NCI-H460 (cell line): ENCODE data around the gene TUSC7. TPM values are rescaled to one million over a fixed set of nuclear protein-coding genes. Genes with fewer than 3 reads are reported as not detected.

Source experiments
- DNase-seq: peaks from one replicate; pipeline ENCODE4 v3.0.0-alpha.2; 2016; ENCODE audit warnings: low read depth; ENCODE audit errors: extremely low read depth
- polyA plus RNA-seq: library from polyadenylated mRNA; depleted of rRNA; stranded (reverse); fragments of >200 nt; gene quantifications from 2 replicates; pipeline ENCODE4 v1.2.3, GENCODE V29; 2014; cell fraction: nucleus; rRNA removed
- total RNA-seq: library from RNA; depleted of rRNA; stranded (reverse); fragments of >200 nt; shearing (Covaris generic); gene quantifications from 2 replicates; pipeline ENCODE4 v1.2.3, GENCODE V29; 2014; rRNA removed

The TUSC7 gene
- total RNA-seq, result not detected in 2 replicates
- not detected in 2 replicates for polyA plus RNA-seq

DNA sequence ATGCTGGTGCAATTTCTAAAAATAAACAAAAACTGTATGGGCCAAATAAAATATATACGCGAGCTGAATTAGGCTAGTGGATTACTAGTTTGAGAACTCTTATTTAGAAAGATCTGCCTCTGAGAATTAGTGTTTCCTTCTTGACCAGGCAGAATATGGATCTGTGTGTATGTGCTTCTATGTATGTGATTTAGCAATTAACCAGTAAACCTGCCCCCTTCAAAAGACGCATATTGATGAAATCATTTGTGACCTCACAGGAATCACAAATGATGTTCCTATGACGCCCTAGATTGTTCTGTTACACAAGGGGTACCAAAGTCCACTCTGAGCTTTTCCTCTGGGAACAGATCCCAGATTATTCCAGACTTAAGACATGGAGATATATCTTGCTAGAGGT lies at the start of gene TUSC7:
Gene TUSC7, plus strand, starts transcription at position 301 of the 400 bp plus-strand sequence.
- no peak for DNase-seq

- DNase-seq, result no peak
Measured at GRCh38 chr3:116661196-116661595, 48.4 kb upstream of the TUSC7 start.

DNA sequence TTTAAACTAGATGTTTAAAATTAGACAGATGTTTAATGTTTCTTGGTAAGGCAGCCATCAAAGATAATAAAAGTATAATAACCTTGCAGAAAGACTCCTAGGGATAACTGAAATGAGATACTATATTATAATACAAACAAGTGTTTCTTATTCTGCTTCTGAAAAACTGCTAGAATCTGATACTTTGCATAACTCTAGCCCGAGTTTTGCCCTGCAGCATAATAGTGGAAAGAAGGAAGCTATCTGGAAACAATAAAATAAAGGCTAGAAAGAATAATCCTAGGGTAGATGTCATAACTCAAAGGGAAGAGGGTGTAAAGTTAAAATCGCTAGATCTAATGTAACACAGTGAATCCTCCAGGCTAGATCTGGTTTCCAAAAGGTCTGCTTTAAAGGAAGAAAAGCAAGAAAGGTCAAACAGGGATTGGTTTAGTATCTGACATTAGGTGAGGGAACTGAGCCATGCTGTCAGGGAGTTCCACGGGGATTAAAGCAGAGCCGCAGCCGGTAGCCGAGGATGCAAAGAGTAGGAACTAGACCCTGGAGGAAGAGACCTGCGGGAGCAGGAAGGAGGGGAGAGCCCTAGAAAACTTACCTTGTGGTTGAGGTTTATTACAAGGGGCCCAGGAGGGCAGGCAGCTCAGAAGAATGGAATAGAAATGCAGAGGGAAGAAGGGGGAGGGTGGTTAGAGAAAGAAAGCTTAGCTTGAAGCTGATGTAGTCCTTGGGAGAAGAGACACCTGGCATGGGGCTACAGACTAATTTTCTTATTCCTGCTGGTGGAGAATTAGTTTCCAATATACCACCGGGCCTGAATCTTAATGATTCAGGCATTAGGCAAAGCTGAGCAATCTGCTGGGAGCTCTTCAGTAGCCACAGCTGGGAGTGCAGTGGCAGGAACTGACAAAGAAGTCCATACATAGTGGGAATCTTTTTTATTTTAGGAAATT lies 46.1 kb upstream of the TUSC7 start:
- DNase-seq, result no peak

DNA sequence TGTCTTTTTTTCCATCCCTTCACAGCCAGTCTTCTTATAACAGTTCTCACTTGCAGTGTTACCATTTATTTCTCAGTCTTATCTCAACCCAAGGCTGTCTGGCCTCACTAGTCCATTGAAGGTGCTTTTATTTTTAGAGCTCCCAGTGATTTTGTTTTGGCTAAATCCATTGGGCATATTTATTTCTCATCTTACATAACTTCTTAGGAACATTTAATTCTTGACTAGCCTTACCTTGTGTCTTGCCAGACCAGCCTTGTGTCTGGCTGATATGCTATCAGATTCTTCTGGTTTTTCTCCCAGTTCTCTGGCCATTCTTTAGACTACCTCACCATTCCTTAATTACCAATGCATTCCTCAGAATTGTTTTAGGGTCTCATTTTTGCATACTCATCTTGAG lies 42.3 kb upstream of the TUSC7 start:
- DNase-seq, result no peak

DNA sequence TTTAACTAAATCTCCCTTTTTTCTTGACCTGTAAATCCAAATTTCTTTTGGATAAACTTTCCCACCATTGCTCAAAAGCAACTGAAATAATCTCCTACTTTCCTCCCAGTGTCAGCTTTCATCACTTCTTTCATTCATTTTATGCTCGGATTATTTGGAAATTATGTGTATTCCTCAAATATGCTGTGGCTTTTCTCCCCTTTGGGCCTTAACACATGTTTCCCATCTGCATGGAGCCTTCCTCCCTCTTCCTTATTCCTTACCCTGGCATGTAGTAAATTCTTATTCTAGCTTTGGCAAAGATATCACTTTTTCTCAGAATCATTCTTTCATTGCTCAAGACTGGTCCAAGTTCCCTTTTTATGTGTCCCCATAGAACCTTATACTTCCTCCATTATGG lies 41.8 kb upstream of the TUSC7 start:
- no peak for DNase-seq

- DNase-seq, result no peak
Measured at GRCh38 chr3:116669576-116669975, 40.0 kb upstream of the TUSC7 start.

- no peak for DNase-seq
Measured at GRCh38 chr3:116671151-116671550, 38.4 kb upstream of the TUSC7 start.

GRCh38 chr3:116678853-116679252 lies 30.7 kb upstream of the TUSC7 start:
- DNase-seq, result no peak

DNA sequence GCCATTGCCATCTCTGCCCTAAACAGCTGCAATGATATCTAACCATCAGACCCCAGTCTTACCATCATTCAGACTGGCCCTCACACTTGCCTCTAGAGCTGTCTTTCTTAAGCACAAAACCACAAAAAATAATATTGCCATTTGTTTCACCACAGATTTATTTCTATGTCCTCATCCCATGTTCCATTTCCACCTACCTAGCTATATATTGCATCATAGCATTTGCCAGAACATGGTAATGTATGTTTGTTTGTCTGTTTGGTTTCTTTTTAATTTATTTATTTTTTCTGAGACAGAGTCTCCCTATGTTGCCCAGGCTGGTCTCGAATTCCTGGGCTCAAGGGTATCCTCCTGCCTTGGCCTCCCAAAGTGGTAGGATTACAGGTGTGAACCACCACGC lies 18.5 kb upstream of the TUSC7 start:
- DNase-seq, result no peak

- DNase-seq, result no peak
Measured at GRCh38 chr3:116701070-116701469, 8.5 kb upstream of the TUSC7 start.

DNA sequence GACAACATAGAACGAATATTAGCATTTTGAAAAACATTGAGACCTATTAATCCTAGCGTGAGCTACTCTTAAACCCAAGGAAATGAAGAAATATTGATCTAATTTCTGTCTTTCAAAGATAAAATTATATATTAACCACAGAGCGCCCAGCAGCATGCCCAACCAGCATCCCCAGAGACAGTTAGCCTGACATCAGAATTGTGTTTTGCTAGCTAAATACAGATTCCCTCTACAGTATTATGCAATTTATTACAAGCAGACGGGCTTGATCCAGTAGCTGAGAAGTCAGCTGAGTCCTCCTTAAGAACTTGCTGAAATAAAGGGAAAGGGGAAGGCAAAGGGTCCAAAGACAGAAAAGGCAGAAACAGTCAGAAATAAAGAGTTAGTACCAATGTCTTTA lies 7.2 kb upstream of the TUSC7 start:
- DNase-seq, result no peak

DNA sequence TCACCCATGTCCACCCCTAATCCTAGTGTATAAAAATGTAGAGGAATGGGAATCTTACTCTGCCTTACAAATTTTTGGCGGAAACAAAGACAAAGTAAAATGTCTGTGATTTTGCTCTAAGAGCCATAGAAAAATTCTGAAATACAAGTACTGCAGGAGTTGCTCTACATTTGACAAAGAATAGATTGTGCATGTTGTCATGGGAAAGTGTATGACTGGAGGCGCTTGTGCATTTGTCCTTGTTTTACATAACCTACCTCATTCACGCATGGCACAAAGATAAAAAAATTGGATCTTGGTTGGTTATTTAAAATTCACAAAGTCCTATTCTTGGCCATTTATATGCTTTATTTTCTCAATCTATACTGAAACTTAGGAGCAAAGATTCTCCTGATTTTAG lies 2.0 kb upstream of the TUSC7 start:
- DNase-seq, result no peak

DNA sequence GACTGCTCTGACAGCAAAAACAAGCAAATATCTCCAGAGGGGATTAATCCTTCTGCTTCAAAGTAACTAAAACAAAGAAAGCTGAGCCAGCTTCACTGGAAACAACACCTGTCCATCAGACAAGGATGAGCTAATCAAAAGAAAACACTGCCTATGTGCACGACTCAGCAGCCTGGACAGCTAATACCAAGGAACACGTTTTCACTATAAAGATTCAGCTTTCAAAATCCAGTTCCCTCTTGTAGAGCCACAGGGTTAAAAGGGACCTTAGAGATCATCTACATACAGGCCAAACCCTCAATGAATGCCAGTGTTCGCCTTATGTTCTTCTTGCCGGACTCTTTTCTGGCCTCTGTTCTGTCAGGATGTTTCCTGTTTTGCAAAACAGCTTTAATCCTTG lies 6.9 kb downstream of the TUSC7 start:
- no peak for DNase-seq

DNA sequence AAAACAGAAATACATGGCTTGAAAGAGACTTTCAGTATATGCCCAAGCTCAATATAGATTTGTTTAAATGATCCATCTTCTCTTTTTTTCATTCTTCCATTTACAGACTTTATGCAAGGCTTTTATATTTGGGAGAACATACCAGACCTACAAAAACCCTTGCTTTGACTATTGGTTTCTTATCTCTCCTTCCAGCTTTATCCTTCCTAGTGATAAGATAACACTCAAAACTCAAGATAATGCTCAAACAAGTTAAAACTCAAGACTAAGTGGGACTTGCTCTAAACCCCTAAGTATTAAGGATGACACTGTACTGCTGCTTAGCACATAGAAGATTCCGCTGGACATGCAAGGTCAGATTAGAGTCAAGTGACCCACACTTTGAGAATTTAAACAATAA lies 8.0 kb downstream of the TUSC7 start:
- DNase-seq, result no peak

DNA sequence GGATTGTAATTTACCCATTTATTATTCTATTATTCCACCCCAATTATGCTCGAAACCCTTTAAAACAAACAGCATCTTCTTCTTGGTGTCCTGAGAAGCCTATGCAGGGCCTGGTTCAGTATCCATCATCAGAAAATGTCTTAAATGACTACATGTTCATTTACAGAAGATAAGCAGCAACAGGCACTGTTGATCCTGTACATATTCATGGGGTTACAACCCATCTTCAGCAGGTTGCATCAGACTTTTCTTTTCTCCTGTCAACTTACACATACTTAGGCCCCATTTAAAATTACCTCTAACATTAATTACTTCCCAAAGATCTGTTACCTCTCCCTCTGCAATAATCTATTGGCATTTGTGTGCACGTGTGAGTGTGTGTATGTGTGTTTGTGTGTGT lies 18.9 kb downstream of the TUSC7 start:
- no peak for DNase-seq

DNA sequence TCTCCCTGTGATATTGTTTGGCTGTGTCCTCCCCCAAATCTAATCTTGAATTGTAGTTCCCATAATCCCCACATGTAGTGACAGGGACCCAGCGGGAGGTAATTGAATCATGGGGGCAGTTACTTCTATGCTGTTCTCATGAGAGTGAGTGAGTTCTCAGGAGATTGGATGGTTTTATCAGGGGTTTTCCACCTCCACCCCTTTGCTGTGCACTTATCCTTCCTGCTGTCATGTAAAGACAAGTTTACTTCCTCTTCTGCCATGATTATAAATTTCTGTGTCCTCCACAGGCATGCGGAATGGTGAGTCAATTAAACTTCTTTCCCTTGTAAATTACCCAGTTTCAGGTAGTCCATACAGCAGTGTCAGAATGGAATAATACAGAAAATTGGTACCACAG lies 24.7 kb downstream of the TUSC7 start:
- DNase-seq, result no peak

DNA sequence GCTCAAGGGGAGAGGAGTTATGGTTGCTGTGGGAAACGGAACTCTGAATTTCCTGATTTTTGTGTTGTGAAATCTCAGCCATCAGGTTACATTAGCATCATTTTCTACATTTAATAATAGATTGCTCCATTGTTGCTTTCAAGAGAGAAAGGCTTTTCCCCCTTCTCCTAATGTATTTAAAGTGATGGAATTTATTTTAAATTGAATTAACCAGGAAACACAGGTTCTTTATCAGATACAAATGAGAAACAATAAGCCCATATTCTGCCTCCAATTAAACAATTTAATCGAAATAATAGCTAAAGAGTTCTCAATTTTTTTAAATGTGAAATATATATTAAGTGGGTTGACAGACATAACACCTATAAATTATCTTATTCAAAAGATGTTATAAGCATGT lies 30.1 kb downstream of the TUSC7 start:
- DNase-seq, result no peak

GRCh38 chr3:116740293-116740692 lies 30.7 kb downstream of the TUSC7 start:
- DNase-seq, result no peak

- no peak for DNase-seq
Measured at GRCh38 chr3:116741467-116741866, 31.9 kb downstream of the TUSC7 start.

DNA sequence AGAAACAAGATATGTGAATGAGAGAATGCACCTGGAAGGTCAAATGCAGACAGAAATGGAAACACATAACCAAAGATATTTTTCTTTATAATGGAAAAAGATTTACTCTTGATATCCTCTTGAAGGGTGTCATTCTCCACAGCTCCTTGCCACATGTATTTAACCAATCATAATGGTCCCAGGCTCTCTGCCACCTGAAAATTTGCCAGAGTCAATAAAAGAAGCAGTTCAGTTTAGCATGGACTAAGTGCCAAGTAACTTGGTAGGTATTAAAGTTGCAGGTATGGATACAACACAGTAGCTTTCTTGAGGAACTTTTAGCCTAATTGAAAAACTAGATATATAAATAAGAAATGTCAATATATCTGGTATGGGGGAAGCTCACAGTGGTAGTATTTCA lies 33.5 kb downstream of the TUSC7 start:
- DNase-seq, result no peak

DNA sequence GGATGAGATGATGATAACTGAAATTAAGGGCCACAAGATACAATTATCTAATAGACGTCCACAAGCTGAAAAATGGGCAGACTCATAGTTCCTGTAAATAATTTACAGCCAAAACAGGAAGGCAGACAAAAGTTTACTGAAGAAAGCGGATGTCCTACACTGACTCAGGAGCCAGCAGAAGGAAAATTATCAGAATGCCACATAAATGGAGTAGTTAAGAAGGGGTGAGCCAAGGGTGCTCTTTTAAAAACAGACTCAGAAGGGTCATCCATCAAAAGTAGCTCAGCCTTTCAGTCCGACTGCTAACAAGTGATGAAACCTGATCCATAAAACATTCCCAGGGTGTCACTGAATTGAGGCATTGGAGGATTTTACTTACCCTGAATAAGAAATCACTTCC lies 39.8 kb downstream of the TUSC7 start:
- DNase-seq, result no peak

GRCh38 chr3:116757315-116757714 lies 47.7 kb downstream of the TUSC7 start:
- no peak for DNase-seq

DNA sequence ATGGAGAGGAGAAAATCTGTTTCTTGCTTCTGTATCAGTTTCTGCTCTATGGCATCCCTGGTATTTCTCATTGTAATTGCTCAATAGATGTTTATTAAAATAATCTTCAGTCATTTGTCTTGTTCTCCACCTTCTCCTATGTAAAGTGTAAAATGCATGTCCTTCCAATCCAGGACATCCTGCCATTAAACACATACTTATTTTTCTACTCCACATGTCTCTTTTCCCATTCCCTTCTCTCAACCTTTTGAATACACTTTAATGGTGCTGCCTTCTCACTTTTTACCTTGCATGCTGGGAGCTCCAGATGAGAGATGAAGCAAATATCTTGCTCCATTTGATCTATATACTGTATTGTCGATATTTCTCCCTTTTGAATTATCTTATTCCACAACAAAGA lies 49.7 kb downstream of the TUSC7 start:
- no peak for DNase-seq
